ENCODE results near the gene C6orf52.
A peak's percentile ranks its signal among the peaks of the same experiment; 100 is the strongest.
"Not testable (repeated sequence)": the region's sequence is repeated elsewhere in the genome, so short reads cannot be mapped to it uniquely, and the experiment has no call there.

Gene C6orf52

GRCh38 chr6:10694302-10695085, at the start of gene C6orf52, which contains the start of gene PAK1IP1:
TSS of gene C6orf52 (minus strand) at chr6:10694616. CDS start at chr6:10687550, 7,066 bp downstream.
TSS of gene PAK1IP1 (plus strand) at chr6:10694972. CDS start at chr6:10694986, 14 bp downstream.
- Histone ChIP-seq H3K36me3 (ENCODE audit: control insufficient read depth, insufficient read depth, low read length) (peaks cover 26% of the 10 kb centered on the region), H3K9me3 (ENCODE audit: control insufficient read depth, insufficient read depth, low read depth, low read length) (no peaks in the 10 kb centered on the region), H3K27me3 (ENCODE audit: control insufficient read depth, insufficient read depth, low read length) (no peaks in the 10 kb centered on the region), H3K27ac (ENCODE audit: low read depth, low read length) (peak within 1 kb of the TSS; percentile 98), H3K4me3 (ENCODE audit: low read depth, low read length) (peak within 1 kb of the TSS; percentile 97), H3K4me1 (ENCODE audit: control insufficient read depth, insufficient read depth, low read length) (peaks cover 10% of the 10 kb centered on the region), H3K9ac (ENCODE audit: low read length) (peak within 1 kb of the TSS; percentile 91)

- Histone ChIP-seq H3K4me1 (ENCODE audit: control insufficient read depth, insufficient read depth, low read length) (peaks cover 19% of the 10 kb centered on the region), H3K27me3 (ENCODE audit: control insufficient read depth, insufficient read depth, low read length) (no peaks in the 10 kb centered on the region), H3K4me3 (ENCODE audit: low read depth, low read length) (no peak overlapping the region), H3K9ac (ENCODE audit: low read length) (no peak overlapping the region), H3K9me3 (ENCODE audit: control insufficient read depth, insufficient read depth, low read depth, low read length) (no peaks in the 10 kb centered on the region), H3K36me3 (ENCODE audit: control insufficient read depth, insufficient read depth, low read length) (no peaks in the 10 kb centered on the region), H3K27ac (ENCODE audit: low read depth, low read length) (no peak overlapping the region)
Observed at GRCh38 chr6:10743515-10743914, 49.1 kb upstream of the C6orf52 start.

DNA sequence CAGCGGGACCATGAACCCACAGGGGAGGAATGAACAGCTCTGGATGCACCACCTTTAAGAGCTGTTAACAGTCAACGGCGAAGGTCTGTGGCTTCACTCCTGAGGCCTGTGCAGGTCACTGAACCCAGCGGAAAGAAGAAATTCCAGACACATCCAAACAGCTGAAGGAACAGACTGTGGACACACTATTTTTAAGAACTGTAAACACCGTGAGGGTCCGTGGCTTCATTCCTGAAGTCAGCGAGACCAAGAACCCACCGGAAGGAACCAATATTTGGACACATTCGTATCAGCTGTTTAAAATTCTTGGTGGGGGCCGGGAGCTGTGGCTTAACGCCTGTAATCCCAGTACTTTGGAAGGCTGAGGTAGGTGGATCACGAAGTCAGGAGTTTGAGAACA, 47.8 kb upstream of the C6orf52 start:
- H3K4me3 ChIP-seq (ENCODE audit: low read depth, low read length): no peak overlapping the region
- no peaks in the 10 kb centered on the region for H3K9me3 ChIP-seq (ENCODE audit: control insufficient read depth, insufficient read depth, low read depth, low read length)
- H3K36me3 ChIP-seq (ENCODE audit: control insufficient read depth, insufficient read depth, low read length): no peaks in the 10 kb centered on the region

GRCh38 chr6:10741643-10742042, 47.2 kb upstream of the C6orf52 start:
- peaks cover 11% of the 10 kb centered on the region for H3K4me1 ChIP-seq (ENCODE audit: control insufficient read depth, insufficient read depth, low read length)
- not testable (repeated sequence) for H3K4me3 ChIP-seq (ENCODE audit: low read depth, low read length); H3K9me3 ChIP-seq (ENCODE audit: control insufficient read depth, insufficient read depth, low read depth, low read length); H3K36me3 ChIP-seq (ENCODE audit: control insufficient read depth, insufficient read depth, low read length); H3K27ac ChIP-seq (ENCODE audit: low read depth, low read length); H3K9ac ChIP-seq (ENCODE audit: low read length); H3K27me3 ChIP-seq (ENCODE audit: control insufficient read depth, insufficient read depth, low read length)

More for the DNA sequence above, 47.8 kb upstream of the C6orf52 start:
- Histone ChIP-seq H3K27me3 (ENCODE audit: control insufficient read depth, insufficient read depth, low read length) (no peaks in the 10 kb centered on the region), H3K9ac (ENCODE audit: low read length) (no peak overlapping the region), H3K27ac (ENCODE audit: low read depth, low read length) (no peak overlapping the region), H3K4me1 (ENCODE audit: control insufficient read depth, insufficient read depth, low read length) (peaks cover 16% of the 10 kb centered on the region)

GRCh38 chr6:10740061-10740460, 45.6 kb upstream of the C6orf52 start:
- H3K27me3 ChIP-seq (ENCODE audit: control insufficient read depth, insufficient read depth, low read length): no peaks in the 10 kb centered on the region
- no peaks in the 10 kb centered on the region for H3K36me3 ChIP-seq (ENCODE audit: control insufficient read depth, insufficient read depth, low read length)
- H3K4me1 ChIP-seq (ENCODE audit: control insufficient read depth, insufficient read depth, low read length): peaks cover 8% of the 10 kb centered on the region
- H3K27ac ChIP-seq (ENCODE audit: low read depth, low read length): no peak overlapping the region
- no peak overlapping the region for H3K9ac ChIP-seq (ENCODE audit: low read length)
- no peak overlapping the region for H3K4me3 ChIP-seq (ENCODE audit: low read depth, low read length)
- no peaks in the 10 kb centered on the region for H3K9me3 ChIP-seq (ENCODE audit: control insufficient read depth, insufficient read depth, low read depth, low read length)

DNA sequence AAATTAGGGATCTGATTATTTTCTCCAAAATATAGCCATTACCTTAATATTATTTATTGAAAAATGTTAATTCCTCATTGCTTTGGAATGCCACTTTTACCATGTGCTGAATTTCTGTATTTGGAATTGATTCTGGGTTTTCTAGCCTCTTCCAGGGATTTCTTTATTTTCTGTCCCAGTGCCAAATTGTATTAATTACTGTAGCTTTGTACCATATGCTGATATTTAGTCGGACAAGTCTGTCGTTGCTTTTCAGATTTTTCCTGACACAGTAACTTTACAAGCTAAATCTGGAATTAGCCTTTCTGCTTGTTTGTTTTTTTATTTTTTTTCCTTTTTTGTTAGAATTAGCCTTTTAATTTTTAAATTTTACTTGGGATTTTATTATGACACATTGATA, 42.3 kb upstream of the C6orf52 start:
- no peak overlapping the region for H3K4me3 ChIP-seq (ENCODE audit: low read depth, low read length)

DNA sequence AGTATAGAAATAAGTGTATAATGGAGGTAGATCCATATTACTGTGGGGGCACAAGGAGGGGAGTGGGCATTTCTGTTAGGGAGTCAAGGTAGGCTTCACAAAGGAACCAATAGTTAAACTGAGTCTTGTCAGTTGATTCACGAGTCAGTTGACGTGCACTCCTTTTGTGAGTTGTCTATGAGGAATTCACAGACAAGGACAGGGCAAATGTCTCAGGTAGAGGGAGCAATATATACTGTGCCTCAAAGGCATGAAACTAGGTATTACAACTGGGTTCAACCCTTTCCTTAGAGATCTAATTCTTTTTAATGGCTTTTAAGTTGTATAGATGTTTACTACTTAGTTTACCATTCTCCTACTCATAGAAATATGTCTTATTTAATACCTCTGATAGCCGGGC, 39.4 kb upstream of the C6orf52 start:
- H3K4me1 ChIP-seq (ENCODE audit: control insufficient read depth, insufficient read depth, low read length): peaks cover 4% of the 10 kb centered on the region; the same call in 1 of the 2 replicates
- H3K9me3 ChIP-seq (ENCODE audit: control insufficient read depth, insufficient read depth, low read depth, low read length): no peaks in the 10 kb centered on the region
- no peak overlapping the region for H3K9ac ChIP-seq (ENCODE audit: low read length)
- no peak overlapping the region for H3K4me3 ChIP-seq (ENCODE audit: low read depth, low read length)
- H3K27ac ChIP-seq (ENCODE audit: low read depth, low read length): no peak overlapping the region
- H3K36me3 ChIP-seq (ENCODE audit: control insufficient read depth, insufficient read depth, low read length): peaks cover 42% of the 10 kb centered on the region
- no peaks in the 10 kb centered on the region for H3K27me3 ChIP-seq (ENCODE audit: control insufficient read depth, insufficient read depth, low read length)

More for the DNA sequence above, 42.3 kb upstream of the C6orf52 start:
- Histone ChIP-seq H3K27ac (ENCODE audit: low read depth, low read length) (no peak overlapping the region), H3K36me3 (ENCODE audit: control insufficient read depth, insufficient read depth, low read length) (peaks cover 17% of the 10 kb centered on the region), H3K9ac (ENCODE audit: low read length) (no peak overlapping the region), H3K4me1 (ENCODE audit: control insufficient read depth, insufficient read depth, low read length) (peaks cover 4% of the 10 kb centered on the region; the same call in 1 of the 2 replicates), H3K9me3 (ENCODE audit: control insufficient read depth, insufficient read depth, low read depth, low read length) (no peaks in the 10 kb centered on the region), H3K27me3 (ENCODE audit: control insufficient read depth, insufficient read depth, low read length) (no peaks in the 10 kb centered on the region)

GRCh38 chr6:10733151-10733715, 38.8 kb upstream of the C6orf52 start:
- Histone ChIP-seq H3K9ac (ENCODE audit: low read length) (no peak overlapping the region), H3K27ac (ENCODE audit: low read depth, low read length) (no peak overlapping the region), H3K4me3 (ENCODE audit: low read depth, low read length) (no peak overlapping the region)

GRCh38 chr6:10730254-10730653, 35.8 kb upstream of the C6orf52 start:
- no peak overlapping the region for H3K4me3 ChIP-seq (ENCODE audit: low read depth, low read length)
- no peaks in the 10 kb centered on the region for H3K27me3 ChIP-seq (ENCODE audit: control insufficient read depth, insufficient read depth, low read length)
- H3K9me3 ChIP-seq (ENCODE audit: control insufficient read depth, insufficient read depth, low read depth, low read length): no peaks in the 10 kb centered on the region
- no peak overlapping the region for H3K27ac ChIP-seq (ENCODE audit: low read depth, low read length)
- H3K36me3 ChIP-seq (ENCODE audit: control insufficient read depth, insufficient read depth, low read length): peaks cover 76% of the 10 kb centered on the region
- H3K4me1 ChIP-seq (ENCODE audit: control insufficient read depth, insufficient read depth, low read length): peaks cover 4% of the 10 kb centered on the region; the same call in 1 of the 2 replicates
- H3K9ac ChIP-seq (ENCODE audit: low read length): no peak overlapping the region

More at GRCh38 chr6:10733151-10733715, 38.8 kb upstream of the C6orf52 start:
- Histone ChIP-seq H3K27me3 (ENCODE audit: control insufficient read depth, insufficient read depth, low read length) (no peaks in the 10 kb centered on the region), H3K4me1 (ENCODE audit: control insufficient read depth, insufficient read depth, low read length) (peaks cover 4% of the 10 kb centered on the region; the same call in 1 of the 2 replicates), H3K9me3 (ENCODE audit: control insufficient read depth, insufficient read depth, low read depth, low read length) (no peaks in the 10 kb centered on the region), H3K36me3 (ENCODE audit: control insufficient read depth, insufficient read depth, low read length) (peaks cover 48% of the 10 kb centered on the region)

- H3K4me1 ChIP-seq (ENCODE audit: control insufficient read depth, insufficient read depth, low read length): peaks cover 21% of the 10 kb centered on the region; the same call in 1 of the 2 replicates
- no peaks in the 10 kb centered on the region for H3K9me3 ChIP-seq (ENCODE audit: control insufficient read depth, insufficient read depth, low read depth, low read length)
- H3K4me3 ChIP-seq (ENCODE audit: low read depth, low read length): no peak overlapping the region
- H3K27ac ChIP-seq (ENCODE audit: low read depth, low read length): no peak overlapping the region
- H3K36me3 ChIP-seq (ENCODE audit: control insufficient read depth, insufficient read depth, low read length): peaks cover 57% of the 10 kb centered on the region
- no peaks in the 10 kb centered on the region for H3K27me3 ChIP-seq (ENCODE audit: control insufficient read depth, insufficient read depth, low read length)
- no peak overlapping the region for H3K9ac ChIP-seq (ENCODE audit: low read length)
Observed at GRCh38 chr6:10725716-10726115, 31.3 kb upstream of the C6orf52 start.

DNA sequence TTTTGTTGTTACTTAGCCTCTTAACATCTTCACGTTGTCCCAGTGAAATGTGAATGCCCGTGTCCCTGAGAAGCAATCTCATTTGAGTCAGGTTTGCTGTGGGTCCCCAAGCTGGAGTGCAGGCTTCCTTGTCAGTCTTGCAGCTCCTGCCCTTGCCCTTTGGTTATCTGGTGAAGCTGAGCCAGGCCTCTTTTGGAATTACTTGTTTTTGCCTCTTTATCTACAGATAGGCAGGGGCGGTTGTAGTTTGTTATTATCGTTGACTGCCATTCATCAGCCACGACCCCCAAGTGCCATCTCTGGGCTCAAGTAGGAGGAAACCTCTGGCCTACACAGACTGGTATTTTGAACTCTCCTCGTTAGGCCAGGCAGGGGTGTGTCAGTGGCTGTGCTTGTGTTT, 30.6 kb upstream of the C6orf52 start:
- Histone ChIP-seq H3K4me3 (ENCODE audit: low read depth, low read length) (no peak overlapping the region), H3K36me3 (ENCODE audit: control insufficient read depth, insufficient read depth, low read length) (peaks cover 50% of the 10 kb centered on the region), H3K4me1 (ENCODE audit: control insufficient read depth, insufficient read depth, low read length) (peaks cover 21% of the 10 kb centered on the region; the same call in 1 of the 2 replicates), H3K27me3 (ENCODE audit: control insufficient read depth, insufficient read depth, low read length) (no peaks in the 10 kb centered on the region), H3K9ac (ENCODE audit: low read length) (no peak overlapping the region), H3K9me3 (ENCODE audit: control insufficient read depth, insufficient read depth, low read depth, low read length) (peaks cover 4% of the 10 kb centered on the region), H3K27ac (ENCODE audit: low read depth, low read length) (no peak overlapping the region)
